ENCODE results near the gene WDR44. TPM values are rescaled to one million over a fixed set of nuclear protein-coding genes. Genes with fewer than 3 reads are reported as not detected.

Gene WDR44
- polyA plus RNA-seq, 3 donors = 2.8 to 5.6 (median 5.5) TPM

DNA sequence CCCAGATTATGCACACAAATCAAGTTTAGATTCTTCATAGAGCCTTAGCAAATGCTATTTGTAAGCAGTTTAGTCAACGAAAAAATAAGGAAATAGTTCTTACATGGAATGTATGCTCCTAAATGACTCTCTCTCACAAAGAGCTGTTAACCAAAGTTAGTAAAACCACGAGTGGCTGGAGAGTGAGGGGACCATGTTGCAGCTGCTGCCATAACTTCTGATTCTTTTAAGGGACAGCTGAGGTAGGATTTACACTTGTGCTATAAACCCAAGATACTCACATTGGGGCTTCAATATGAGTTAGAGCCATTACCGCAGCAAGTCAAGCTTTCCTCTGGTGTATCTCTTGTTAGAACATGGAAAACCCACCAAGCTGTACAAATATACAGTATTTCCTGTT lies 152.4 kb downstream of the WDR44 start:
- H3K27ac ChIP-seq (ENCODE audit: low read depth, low read length) = no peak overlapping the region

DNA sequence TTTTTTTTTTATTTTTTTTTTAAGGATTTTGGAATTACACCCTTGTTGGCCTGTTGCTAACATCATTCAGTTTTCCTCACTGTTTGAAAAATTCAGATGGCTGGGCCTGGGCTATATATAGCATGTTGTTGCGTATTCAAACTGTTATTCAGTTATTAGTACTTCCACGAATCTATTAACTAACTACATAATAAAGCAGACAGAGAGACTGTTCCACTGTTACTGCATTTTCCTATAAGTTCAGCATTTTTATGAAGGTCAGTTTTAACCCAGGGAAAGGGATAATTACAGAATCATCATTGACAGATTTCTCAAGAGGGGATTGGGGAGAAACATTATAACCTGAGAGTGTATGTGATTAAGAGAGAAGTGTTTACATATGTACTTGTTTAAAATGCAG lies 152.8 kb downstream of the WDR44 start:
- H3K27ac ChIP-seq (ENCODE audit: low read depth, low read length) = no peak overlapping the region
- WGBS, 3 donors = 53 to 90% (median 59%) methylated on average over 2 of the region's 2 CpGs

More for the DNA sequence above, 152.4 kb downstream of the WDR44 start:
- 38 to 81% (median 43%) methylated on average over 3 of the region's 3 CpGs for WGBS, 3 donors

- 67 to 79% (median 70%) methylated on average over 15 of the region's 15 CpGs for WGBS, 3 donors
- H3K27ac ChIP-seq (ENCODE audit: low read depth, low read length) = no peak overlapping the region
These were observed 153.4 kb downstream of the WDR44 start for GRCh38 chrX:118499295-118499694.

Other genes with a start within 250 kb of the WDR44 start
- gene KLHL13, start 229.3 kb upstream of the WDR44 start, polyA plus RNA-seq = 1 to 10 TPM; 1.1 to 3.3 (median 1.3) TPM
- 10 to 100 TPM in 2 of 3 donors, 1 to 10 TPM in 1; 5.8 to 35.8 (median 35.2) TPM for gene DOCK11, start 149.7 kb downstream of the WDR44 start, polyA plus RNA-seq